GM19193 (cell line): ENCODE data around the gene PRKD2.

Experiments used
- POLR2A ChIP-seq: IDR thresholded peaks from 4 replicates; pipeline ENCODE4 v1.6.1; 2011; ENCODE audit not compliant: insufficient read depth, insufficient read length; ENCODE audit errors: extremely low read depth

The PRKD2 gene

GRCh38 chr19:46745521-46746280 is 28.8 kb upstream of the PRKD2 start, which contains the start of gene FKRP:
TSS of gene FKRP (plus strand) at chr19:46746057. CDS start at chr19:46755451, 9,394 bp downstream.
- TF ChIP-seq POLR2A: no peak

GRCh38 chr19:46745030-46745429 is 28.1 kb upstream of the PRKD2 start:
- TF ChIP-seq POLR2A: no peak

GRCh38 chr19:46744005-46744691 is 27.2 kb upstream of the PRKD2 start:
- no peak for TF ChIP-seq POLR2A

- TF ChIP-seq POLR2A: no peak
These were observed 26.1 kb upstream of the PRKD2 start for GRCh38 chr19:46742926-46743480.

- TF ChIP-seq POLR2A: no peak
These were observed 24.5 kb upstream of the PRKD2 start for GRCh38 chr19:46741447-46741846.

- no peak for TF ChIP-seq POLR2A
These were observed 22.4 kb upstream of the PRKD2 start for GRCh38 chr19:46739290-46739771.

GRCh38 chr19:46737761-46738171 is 20.9 kb upstream of the PRKD2 start:
- TF ChIP-seq POLR2A: no peak

- TF ChIP-seq POLR2A: no peak
These were observed 20.4 kb upstream of the PRKD2 start for GRCh38 chr19:46737298-46737654.

GRCh38 chr19:46736531-46737297 is 19.8 kb upstream of the PRKD2 start:
- no peak for TF ChIP-seq POLR2A

GRCh38 chr19:46733690-46734292 is 16.9 kb upstream of the PRKD2 start:
- TF ChIP-seq POLR2A: no peak

GRCh38 chr19:46732966-46733689 is 16.2 kb upstream of the PRKD2 start:
- no peak for TF ChIP-seq POLR2A

- no peak for TF ChIP-seq POLR2A
These were observed 15.4 kb upstream of the PRKD2 start for GRCh38 chr19:46732172-46732938.

GRCh38 chr19:46731584-46731983 is 14.7 kb upstream of the PRKD2 start:
- TF ChIP-seq POLR2A: no peak
